ENCODE data around the gene ANAPC13. TPM values are rescaled to one million over a fixed set of nuclear protein-coding genes. Genes with fewer than 3 reads are reported as not detected.

Gene ANAPC13
- polyA plus RNA-seq, 4 donors = 103 to 162 (median 118) TPM

GRCh38 chr3:134483195-134483900 is 2.4 kb downstream of the ANAPC13 start:
- DNase-seq (ENCODE audit: low read depth in 4 of 4, low spot score in 2 of 4) = no peak

- DNase-seq (ENCODE audit: low read depth in 4 of 4, low spot score in 2 of 4) = no peak
Observed at GRCh38 chr3:134482622-134483021, 3.2 kb downstream of the ANAPC13 start.

GRCh38 chr3:134481166-134481565 is 4.6 kb downstream of the ANAPC13 start:
- DNase-seq (ENCODE audit: low read depth in 4 of 4, low spot score in 2 of 4) = no peak

GRCh38 chr3:134480546-134480945 is 5.2 kb downstream of the ANAPC13 start:
- DNase-seq (ENCODE audit: low read depth in 4 of 4, low spot score in 2 of 4) = no peak

GRCh38 chr3:134477938-134478337 is 7.8 kb downstream of the ANAPC13 start:
- DNase-seq (ENCODE audit: low read depth in 4 of 4, low spot score in 2 of 4) = no peak

GRCh38 chr3:134477002-134477401 is 8.8 kb downstream of the ANAPC13 start:
- DNase-seq (ENCODE audit: low read depth in 4 of 4, low spot score in 2 of 4) = no peak

- DNase-seq (ENCODE audit: low read depth in 4 of 4, low spot score in 2 of 4) = no peak
Observed at GRCh38 chr3:134476306-134476705, 9.5 kb downstream of the ANAPC13 start.

GRCh38 chr3:134474956-134475355 is 10.8 kb downstream of the ANAPC13 start:
- no peak for DNase-seq (ENCODE audit: low read depth in 4 of 4, low spot score in 2 of 4)

GRCh38 chr3:134473868-134474546 is 11.8 kb downstream of the ANAPC13 start:
- DNase-seq (ENCODE audit: low read depth in 4 of 4, low spot score in 2 of 4) = peak in 2 of 4 donors; percentile 63 to 77

- no peak for DNase-seq (ENCODE audit: low read depth in 4 of 4, low spot score in 2 of 4)
Observed at GRCh38 chr3:134472831-134473230, 13.0 kb downstream of the ANAPC13 start.

- DNase-seq (ENCODE audit: low read depth in 4 of 4, low spot score in 2 of 4) = no peak
Observed at GRCh38 chr3:134471521-134472193, 14.1 kb downstream of the ANAPC13 start.

GRCh38 chr3:134468519-134468918 is 17.3 kb downstream of the ANAPC13 start:
- DNase-seq (ENCODE audit: low read depth in 4 of 4, low spot score in 2 of 4) = no peak

GRCh38 chr3:134466331-134466730 is 19.5 kb downstream of the ANAPC13 start:
- no peak for DNase-seq (ENCODE audit: low read depth in 4 of 4, low spot score in 2 of 4)

GRCh38 chr3:134464689-134465365 is 21.0 kb downstream of the ANAPC13 start:
- DNase-seq (ENCODE audit: low read depth in 4 of 4, low spot score in 2 of 4) = no peak

- DNase-seq (ENCODE audit: low read depth in 4 of 4, low spot score in 2 of 4) = peak in 3 of 4 donors; percentile 83 to 88 (median 85)
Observed at GRCh38 chr3:134464064-134464688, 21.6 kb downstream of the ANAPC13 start.

- DNase-seq (ENCODE audit: low read depth in 4 of 4, low spot score in 2 of 4) = peak in 1 of 4 donors; percentile 28
Observed at GRCh38 chr3:134463676-134464063, 22.1 kb downstream of the ANAPC13 start.

- DNase-seq (ENCODE audit: low read depth in 4 of 4, low spot score in 2 of 4) = peak in 1 of 4 donors; percentile 48
Observed at GRCh38 chr3:134462331-134462941, 23.3 kb downstream of the ANAPC13 start.

GRCh38 chr3:134460965-134461364 is 24.8 kb downstream of the ANAPC13 start:
- DNase-seq (ENCODE audit: low read depth in 4 of 4, low spot score in 2 of 4) = no peak

- no peak for DNase-seq (ENCODE audit: low read depth in 4 of 4, low spot score in 2 of 4)
Observed at GRCh38 chr3:134459562-134459961, 26.2 kb downstream of the ANAPC13 start.

- no peak for DNase-seq (ENCODE audit: low read depth in 4 of 4, low spot score in 2 of 4)
Observed at GRCh38 chr3:134458406-134458945, 27.3 kb downstream of the ANAPC13 start.

Data from left renal cortex interstitium (tissue), 4 donors.